HCT116 (cell line): Measurements from ENCODE around the gene IQCH. TPM values are rescaled to one million over a fixed set of nuclear protein-coding genes. Genes with fewer than 3 reads are reported as not detected.

Source experiments
- ATAC-seq: fragments of 200-7000 bp; cut with Tn5 transposase; 2 replicates; pipeline ENCODE4 v1.9.1; 2020; ENCODE audit warnings: mild to moderate bottlenecking, moderate library complexity
- BruUV-seq: library from RNA; stranded (reverse); fragments of 400-500 nt; replicated peaks from 2 replicates; lab custom pipeline; 2021; lab: Mats Ljungman, UMichigan
- CTCF ChIA-PET: fragments of 300-600 bp; sonication (Branson Sonifier 250); formaldehyde crosslinking; loops from one replicate; lab custom pipeline; 2021; ENCODE audit warnings: antibody characterized with exemption; lab: Charles Lee
- POLR2A ChIA-PET: fragments of 300-600, 350-600 bp; sonication (Branson Sonifier 250); formaldehyde crosslinking; loops from one replicate; lab custom pipeline; 2021; ENCODE audit warnings: antibody characterized with exemption; lab: Charles Lee
- RAD21 ChIA-PET, 2 experiments: fragments of 300-600 bp; sonication (Branson Sonifier 250); formaldehyde crosslinking; loops; one replicate each; lab custom pipeline; 2023; ENCODE audit warnings: low total read pairs in 2 of 2; ENCODE audit not compliant: uncharacterized antibody in 2 of 2, unreplicated experiment in 2 of 2, low non-redundant PET in 1 of 2; lab: Charles Lee
- DNase-seq: peaks from one replicate; pipeline ENCODE4 v3.0.0-alpha.2; 2010; ENCODE audit warnings: low read depth, low spot score
- H2AFZ ChIP-seq: fragments of 200-600 bp; shearing (Covaris generic), sonication (generic); 2 replicates; pipeline ENCODE4 v1.6.1; 2017; ENCODE audit warnings: low read depth, mixed run types, mixed read lengths, antibody characterized with exemption, low read length; ENCODE audit not compliant: poor library complexity, severe bottlenecking
- H3K27ac ChIP-seq: 2 replicates; pipeline ENCODE4 v1.5.1; 2012; ENCODE audit warnings: low read depth, low read length
- H3K27me3 ChIP-seq: fragments of 200-600 bp; sonication (generic); 2 replicates; pipeline ENCODE4 v1.6.1; 2016; ENCODE audit warnings: mixed run types, low read length, mixed read lengths; ENCODE audit not compliant: insufficient read depth
- H3K36me3 ChIP-seq, 2 experiments: fragments of 200-500 bp in 1 of 2; fragments of 200-600 bp in 1 of 2; sonication (Bioruptor generic) in 1 of 2; sonication (generic) in 1 of 2; 2 replicates each; pipeline versions ENCODE4 v1.5.1 to v1.6.1; 2014 to 2016; ENCODE audit warnings: low read length in 2 of 2, inconsistent platforms in 1 of 2, mixed read lengths in 1 of 2, mixed run types in 1 of 2; ENCODE audit not compliant: insufficient read depth in 2 of 2, control insufficient read depth in 1 of 2
- H3K4me1 ChIP-seq, 2 experiments: fragments of 200-600 bp in 1 of 2; sonication (generic) in 1 of 2; 2 replicates each; pipeline versions ENCODE4 v1.5.1 to v1.6.1; 2012 to 2017; ENCODE audit warnings: low read length in 2 of 2, inconsistent platforms in 1 of 2, mild to moderate bottlenecking in 1 of 2, mixed read lengths in 1 of 2, mixed run types in 1 of 2, moderate library complexity in 1 of 2; ENCODE audit not compliant: insufficient read depth in 2 of 2, control insufficient read depth in 1 of 2
- H3K4me2 ChIP-seq: fragments of 200-600 bp; sonication (generic); 2 replicates; pipeline ENCODE4 v1.6.1; 2017; ENCODE audit warnings: mixed run types, low read length, mixed read lengths
- H3K4me3 ChIP-seq, 2 experiments: fragments of 200-600 bp in 1 of 2; sonication (generic) in 1 of 2; replicated peaks in 1 of 2; 2 replicates each; pipeline ENCODE4 v1.5.1; 2011 to 2016; ENCODE audit warnings: low read length in 2 of 2, control low read depth in 1 of 2, low read depth in 1 of 2, mild to moderate bottlenecking in 1 of 2, mixed read lengths in 1 of 2, mixed run types in 1 of 2
- H3K79me2 ChIP-seq: fragments of 200-600 bp; sonication (generic); 2 replicates; pipeline ENCODE4 v1.6.1; 2017; ENCODE audit warnings: mild to moderate bottlenecking, mixed run types, low read length, moderate library complexity, mixed read lengths; ENCODE audit not compliant: insufficient read depth
- H3K9ac ChIP-seq: fragments of 200-600 bp; sonication (generic); 2 replicates; pipeline ENCODE4 v1.6.1; 2016; ENCODE audit warnings: low read length, mixed read lengths
- H3K9me2 ChIP-seq: fragments of 200-600 bp; sonication (generic), shearing (Covaris generic); 2 replicates; pipeline ENCODE4 v1.6.1; 2017; ENCODE audit warnings: mixed run types, mild to moderate bottlenecking, moderate library complexity; ENCODE audit not compliant: insufficient read depth
- H3K9me3 ChIP-seq, 2 experiments: fragments of 200-500 bp in 1 of 2; fragments of 200-600 bp in 1 of 2; sonication (Bioruptor generic) in 1 of 2; sonication (generic) in 1 of 2; 2 replicates each; pipeline ENCODE4 v1.6.1; 2014 to 2017; ENCODE audit warnings: low read length in 2 of 2, mixed read lengths in 2 of 2, inconsistent platforms in 1 of 2, low read depth in 1 of 2, mild to moderate bottlenecking in 1 of 2, mixed run types in 1 of 2, moderate library complexity in 1 of 2; ENCODE audit not compliant: control insufficient read depth in 1 of 2, insufficient read depth in 1 of 2
- H4K20me1 ChIP-seq: fragments of 200-600 bp; sonication (generic), shearing (Covaris generic); 2 replicates; pipeline ENCODE4 v1.6.1; 2017; ENCODE audit warnings: mixed run types, mild to moderate bottlenecking, moderate library complexity; ENCODE audit not compliant: insufficient read depth
- EZH2phosphoT487 ChIP-seq: fragments of 200-600 bp; IDR thresholded peaks from 2 replicates; pipeline ENCODE4 v1.6.1; 2018; ENCODE audit warnings: antibody characterized with exemption, borderline replicate concordance
- FOSL1 ChIP-seq: IDR thresholded peaks from 2 replicates; pipeline ENCODE4 v1.6.1; 2012; ENCODE audit warnings: low read depth
- JUND ChIP-seq: IDR thresholded peaks from 2 replicates; pipeline ENCODE4 v1.6.1; 2012
- MAX ChIP-seq: IDR thresholded peaks from 2 replicates; pipeline ENCODE4 v1.6.1; 2012
- POLR2AphosphoS5 ChIP-seq: IDR thresholded peaks from 2 replicates; pipeline ENCODE4 v1.6.1; 2011; ENCODE audit warnings: mild to moderate bottlenecking, low read depth, low read length, moderate library complexity
- RAD21 ChIP-seq: IDR thresholded peaks from 2 replicates; pipeline ENCODE4 v1.6.1; 2012; ENCODE audit warnings: low read depth, mild to moderate bottlenecking
- SIN3A ChIP-seq: IDR thresholded peaks from 2 replicates; pipeline ENCODE4 v1.6.1; 2012; ENCODE audit warnings: low read depth
- SRF ChIP-seq: IDR thresholded peaks from 2 replicates; pipeline ENCODE4 v1.6.1; 2012; ENCODE audit warnings: low read depth
- ZNF274 ChIP-seq: fragments of 200-500 bp; sonication (Bioruptor generic); IDR thresholded peaks from 2 replicates; pipeline ENCODE4 v1.6.1; 2014; ENCODE audit warnings: mild to moderate bottlenecking, low read depth, low read length, inconsistent platforms
- intact Hi-C: fragments of 100-400 bp; cut with micrococcal nuclease; formaldehyde crosslinking; loops from 2 replicates; pipeline ENCODE4 v1.10.0; 2022
- total RNA-seq: library from RNA; stranded (reverse); gene quantifications from one replicate; pipeline ENCODE4 v1.2.1, GENCODE V29; 2021; ENCODE audit not compliant: unreplicated experiment
- TF ChIP-seq, protein P1 (sequence below), 3 experiments: fragments of 200-600 bp in 1 of 3; sonication (generic) in 1 of 3; IDR thresholded peaks in 2 of 3; conservative IDR thresholded peaks in 1 of 3; 2 replicates each; pipeline ENCODE4 v1.5.1; 2012 to 2017; ENCODE audit warnings: low read depth in 2 of 3, low read length in 2 of 3, antibody characterized with exemption in 1 of 3, borderline replicate concordance in 1 of 3, control low read depth in 1 of 3, mild to moderate bottlenecking in 1 of 3, mixed read lengths in 1 of 3, mixed run types in 1 of 3, moderate library complexity in 1 of 3; ENCODE audit not compliant: insufficient read depth in 1 of 3
- TF ChIP-seq, protein P2 (sequence below): IDR thresholded peaks from 2 replicates; pipeline ENCODE4 v1.6.1; 2012
- TF ChIP-seq, protein P3 (sequence below): IDR thresholded peaks from 2 replicates; pipeline ENCODE4 v1.6.1; 2012; ENCODE audit warnings: low read depth

Gene IQCH
- total RNA-seq, 1 experiment from 2014 or later = 4.6 TPM

GRCh38 chr15:67300266-67301025 lies 45.9 kb downstream of the IQCH start:
- Histone ChIP-seq H3K27ac (no peak overlapping the region), H3K9me2 (no peaks in the 10 kb centered on the region), H3K4me1 (peaks cover 8 to 10% of the 10 kb centered on the region in 2 experiments), H3K36me3 (no peaks in the 10 kb centered on the region), H3K9me3 (no peaks in the 10 kb centered on the region), H3K4me2 (no peak overlapping the region), H3K79me2 (no peaks in the 10 kb centered on the region), H3K9ac (no peak overlapping the region), H3K4me3 (no peak overlapping the region), H2AFZ (no peak overlapping the region), H3K27me3 (no peaks in the 10 kb centered on the region), H4K20me1 (no peaks in the 10 kb centered on the region)
- RAD21 ChIA-PET = interaction anchor here in 1 of 2 experiments (1.6 kb wide), 1 partner anchor 354 kb away, joined by 6 read pairs; no protein-coding TSS in a partner anchor
- CTCF ChIA-PET = interaction anchor here (0.7 to 2.6 kb wide), 2 partner anchors 100 to 354 kb away, joined by 4 to 12 read pairs; no protein-coding TSS in a partner anchor
- DNase-seq = no peak
- BruUV-seq = no TSS peak
- intact Hi-C loops = loop anchor here (10.0 kb wide), 2 partner anchors 196 to 236 kb away; partner anchors contain the start of gene SMAD3
- ATAC-seq = no peak
- POLR2A ChIA-PET = interaction anchor here (0.5 to 0.7 kb wide), 2 partner anchors 10 to 49 kb away, joined by 3 read pairs; no protein-coding TSS in a partner anchor
- TF ChIP-seq, protein P1, sequence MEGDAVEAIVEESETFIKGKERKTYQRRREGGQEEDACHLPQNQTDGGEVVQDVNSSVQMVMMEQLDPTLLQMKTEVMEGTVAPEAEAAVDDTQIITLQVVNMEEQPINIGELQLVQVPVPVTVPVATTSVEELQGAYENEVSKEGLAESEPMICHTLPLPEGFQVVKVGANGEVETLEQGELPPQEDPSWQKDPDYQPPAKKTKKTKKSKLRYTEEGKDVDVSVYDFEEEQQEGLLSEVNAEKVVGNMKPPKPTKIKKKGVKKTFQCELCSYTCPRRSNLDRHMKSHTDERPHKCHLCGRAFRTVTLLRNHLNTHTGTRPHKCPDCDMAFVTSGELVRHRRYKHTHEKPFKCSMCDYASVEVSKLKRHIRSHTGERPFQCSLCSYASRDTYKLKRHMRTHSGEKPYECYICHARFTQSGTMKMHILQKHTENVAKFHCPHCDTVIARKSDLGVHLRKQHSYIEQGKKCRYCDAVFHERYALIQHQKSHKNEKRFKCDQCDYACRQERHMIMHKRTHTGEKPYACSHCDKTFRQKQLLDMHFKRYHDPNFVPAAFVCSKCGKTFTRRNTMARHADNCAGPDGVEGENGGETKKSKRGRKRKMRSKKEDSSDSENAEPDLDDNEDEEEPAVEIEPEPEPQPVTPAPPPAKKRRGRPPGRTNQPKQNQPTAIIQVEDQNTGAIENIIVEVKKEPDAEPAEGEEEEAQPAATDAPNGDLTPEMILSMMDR (IDR thresholded peaks at IDR 0.05 in 2 of 3, conservative IDR thresholded peaks at IDR 0.05 in 1 of 3; ENCODE audit: borderline replicate concordance in 1 of 3, insufficient read depth in 1 of 3, low read depth in 2 of 3, low read length in 2 of 3) = no peak
- TF ChIP-seq JUND = no peak
- no peak for TF ChIP-seq SIN3A
- no peak for TF ChIP-seq ZNF274
- TF ChIP-seq SRF = no peak
- TF ChIP-seq, protein P2, sequence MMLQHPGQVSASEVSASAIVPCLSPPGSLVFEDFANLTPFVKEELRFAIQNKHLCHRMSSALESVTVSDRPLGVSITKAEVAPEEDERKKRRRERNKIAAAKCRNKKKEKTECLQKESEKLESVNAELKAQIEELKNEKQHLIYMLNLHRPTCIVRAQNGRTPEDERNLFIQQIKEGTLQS = no peak
- no peak for TF ChIP-seq EZH2phosphoT487
- TF ChIP-seq RAD21 = no peak
- TF ChIP-seq, protein P3, sequence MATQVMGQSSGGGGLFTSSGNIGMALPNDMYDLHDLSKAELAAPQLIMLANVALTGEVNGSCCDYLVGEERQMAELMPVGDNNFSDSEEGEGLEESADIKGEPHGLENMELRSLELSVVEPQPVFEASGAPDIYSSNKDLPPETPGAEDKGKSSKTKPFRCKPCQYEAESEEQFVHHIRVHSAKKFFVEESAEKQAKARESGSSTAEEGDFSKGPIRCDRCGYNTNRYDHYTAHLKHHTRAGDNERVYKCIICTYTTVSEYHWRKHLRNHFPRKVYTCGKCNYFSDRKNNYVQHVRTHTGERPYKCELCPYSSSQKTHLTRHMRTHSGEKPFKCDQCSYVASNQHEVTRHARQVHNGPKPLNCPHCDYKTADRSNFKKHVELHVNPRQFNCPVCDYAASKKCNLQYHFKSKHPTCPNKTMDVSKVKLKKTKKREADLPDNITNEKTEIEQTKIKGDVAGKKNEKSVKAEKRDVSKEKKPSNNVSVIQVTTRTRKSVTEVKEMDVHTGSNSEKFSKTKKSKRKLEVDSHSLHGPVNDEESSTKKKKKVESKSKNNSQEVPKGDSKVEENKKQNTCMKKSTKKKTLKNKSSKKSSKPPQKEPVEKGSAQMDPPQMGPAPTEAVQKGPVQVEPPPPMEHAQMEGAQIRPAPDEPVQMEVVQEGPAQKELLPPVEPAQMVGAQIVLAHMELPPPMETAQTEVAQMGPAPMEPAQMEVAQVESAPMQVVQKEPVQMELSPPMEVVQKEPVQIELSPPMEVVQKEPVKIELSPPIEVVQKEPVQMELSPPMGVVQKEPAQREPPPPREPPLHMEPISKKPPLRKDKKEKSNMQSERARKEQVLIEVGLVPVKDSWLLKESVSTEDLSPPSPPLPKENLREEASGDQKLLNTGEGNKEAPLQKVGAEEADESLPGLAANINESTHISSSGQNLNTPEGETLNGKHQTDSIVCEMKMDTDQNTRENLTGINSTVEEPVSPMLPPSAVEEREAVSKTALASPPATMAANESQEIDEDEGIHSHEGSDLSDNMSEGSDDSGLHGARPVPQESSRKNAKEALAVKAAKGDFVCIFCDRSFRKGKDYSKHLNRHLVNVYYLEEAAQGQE = no peak
- TF ChIP-seq MAX = no peak
- no peak for TF ChIP-seq FOSL1
- no peak for TF ChIP-seq POLR2AphosphoS5
